Raji (cell line): ENCODE results near the gene ZBTB49.

ENCODE experiments used
- POLR2A ChIP-seq: IDR thresholded peaks from 2 replicates; pipeline ENCODE4 v1.6.1; 2011; ENCODE audit warnings: low read depth, low read length, control low read depth; ENCODE audit not compliant: insufficient read depth

The ZBTB49 gene

DNA sequence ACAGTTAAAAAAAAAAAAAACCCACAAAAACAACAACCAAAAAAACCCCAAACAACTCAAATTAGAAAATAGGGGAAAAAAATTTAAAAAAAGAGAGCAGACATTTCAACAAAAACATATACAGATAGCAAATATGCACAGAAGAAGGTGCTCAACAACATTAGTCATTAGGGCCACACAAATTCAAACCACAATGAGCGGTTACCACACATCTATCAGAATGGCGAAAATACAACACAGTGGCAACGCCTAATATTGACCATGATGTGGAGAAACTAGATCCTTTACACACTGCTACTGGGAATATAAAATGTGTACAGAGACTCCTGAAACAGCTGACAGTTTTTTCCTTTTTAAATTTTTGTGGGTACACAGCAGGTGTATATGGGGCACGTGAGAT is 19.5 kb upstream of the ZBTB49 start:
- TF ChIP-seq POLR2A = no peak

DNA sequence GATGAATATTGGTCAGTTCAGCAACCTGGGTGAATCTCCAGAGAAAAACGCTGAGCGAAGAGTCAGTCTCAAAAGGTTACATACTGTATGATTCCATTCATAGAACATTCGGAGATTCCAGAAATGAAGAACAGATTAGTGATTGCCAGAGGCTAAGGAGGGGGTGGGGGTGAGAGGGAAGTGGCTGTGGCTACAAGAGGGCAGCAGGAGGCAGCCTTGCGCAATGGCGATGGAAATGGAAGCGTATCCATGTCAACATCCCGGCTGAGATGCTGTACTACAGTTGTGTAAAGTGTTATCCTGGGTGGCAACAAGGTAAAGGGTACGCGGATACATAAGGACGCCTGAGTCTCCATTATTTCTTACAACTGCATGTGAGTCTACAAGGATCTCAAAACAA is 18.1 kb upstream of the ZBTB49 start:
- no peak for TF ChIP-seq POLR2A

DNA sequence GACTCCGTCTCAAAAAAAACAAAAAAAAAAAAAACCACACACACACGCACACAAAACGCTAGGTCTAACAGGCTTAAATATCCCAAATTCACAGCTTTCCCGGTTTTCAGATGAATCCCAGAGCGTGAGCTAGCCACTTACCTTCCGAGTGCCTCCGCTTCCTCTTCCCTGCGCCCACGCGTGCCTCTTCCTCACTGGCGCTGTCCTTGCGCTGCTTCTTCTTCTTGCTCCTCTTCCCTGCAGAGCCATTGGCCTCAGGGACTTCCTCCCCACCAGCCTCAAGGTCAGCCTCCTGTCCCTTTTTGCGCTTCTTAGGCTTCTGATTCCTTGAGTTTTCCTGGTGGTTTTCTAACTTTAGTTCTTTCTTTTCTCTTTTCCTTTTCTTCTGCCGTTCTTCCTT is 15.8 kb upstream of the ZBTB49 start:
- TF ChIP-seq POLR2A = no peak

- no peak for TF ChIP-seq POLR2A
Measured at GRCh38 chr4:4277531-4277930, 12.5 kb upstream of the ZBTB49 start.

GRCh38 chr4:4281787-4282186 is 8.3 kb upstream of the ZBTB49 start:
- TF ChIP-seq POLR2A = no peak

GRCh38 chr4:4284827-4285618 is 5.0 kb upstream of the ZBTB49 start:
- TF ChIP-seq POLR2A = no peak

GRCh38 chr4:4288098-4288497 is 2.0 kb upstream of the ZBTB49 start:
- TF ChIP-seq POLR2A = no peak

DNA sequence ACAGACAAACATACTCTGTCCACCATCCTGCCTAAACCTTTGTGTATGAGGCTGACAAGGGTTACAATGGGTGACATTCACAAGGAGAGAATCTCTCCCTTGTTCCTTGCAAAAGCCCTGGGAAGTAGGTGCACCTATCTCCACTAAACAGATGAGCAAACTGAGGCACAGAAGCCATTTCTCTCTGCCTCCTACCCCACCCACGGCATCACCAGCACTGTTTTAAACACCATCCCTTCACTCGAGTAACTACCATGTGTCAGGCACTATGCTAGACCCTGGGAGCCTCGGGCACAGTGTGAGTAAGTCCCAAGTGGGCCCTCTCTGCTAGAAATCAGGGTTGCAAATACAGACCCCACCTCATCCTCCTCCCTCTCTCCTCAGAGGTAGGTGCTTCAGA is 996 bp upstream of the ZBTB49 start:
- no peak for TF ChIP-seq POLR2A

GRCh38 chr4:4289597-4289940 is 482 bp upstream of the ZBTB49 start:
- no peak for TF ChIP-seq POLR2A

- no peak for TF ChIP-seq POLR2A
Measured at GRCh38 chr4:4293279-4293678, 3.2 kb downstream of the ZBTB49 start.

DNA sequence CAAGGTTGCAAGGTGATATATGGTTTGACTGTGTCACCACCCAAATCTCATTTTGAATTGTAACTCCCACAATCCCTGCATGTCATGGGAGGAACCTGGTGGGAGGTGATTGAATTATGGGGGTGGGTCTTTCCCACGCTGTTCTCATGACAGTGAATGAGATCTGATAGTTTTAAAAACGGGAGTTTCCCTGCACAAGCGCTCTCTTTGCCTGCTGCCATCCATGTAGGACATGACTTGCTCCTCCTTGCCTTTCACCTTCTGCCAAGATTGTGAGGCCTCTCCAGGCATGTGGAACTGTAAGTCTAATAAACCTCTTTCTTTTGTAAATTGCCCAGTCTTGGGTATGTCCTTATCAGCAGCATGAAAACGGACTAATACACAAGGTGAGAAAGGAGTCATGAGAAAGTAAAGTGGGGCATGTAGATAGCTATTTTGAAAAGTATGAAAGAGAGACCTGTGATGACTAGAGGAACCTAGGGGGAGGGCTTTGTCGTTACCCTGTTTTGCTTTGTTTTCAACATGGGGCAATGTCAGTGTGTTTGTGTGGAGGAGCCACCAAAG is 6.3 kb downstream of the ZBTB49 start:
- TF ChIP-seq POLR2A = no peak

DNA sequence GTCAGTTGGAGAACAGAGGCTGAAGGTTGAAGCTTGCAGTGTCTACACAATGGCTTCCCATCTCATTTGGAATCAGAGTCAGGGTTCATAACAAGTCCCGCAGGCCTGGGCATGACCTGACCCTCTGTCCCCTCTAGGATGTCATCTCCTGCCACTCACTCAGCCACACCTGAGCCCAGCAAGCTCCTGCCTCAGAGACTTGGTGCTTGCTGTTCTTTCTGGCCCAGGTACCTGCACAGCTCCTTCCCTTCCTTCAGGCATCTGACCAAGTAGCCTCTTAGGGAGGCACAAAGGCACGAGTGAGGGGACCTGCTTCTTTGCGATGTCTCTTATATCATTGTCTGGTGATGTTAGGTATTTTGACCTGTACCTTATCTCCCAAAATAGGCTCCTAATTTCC is 9.0 kb downstream of the ZBTB49 start:
- no peak for TF ChIP-seq POLR2A

DNA sequence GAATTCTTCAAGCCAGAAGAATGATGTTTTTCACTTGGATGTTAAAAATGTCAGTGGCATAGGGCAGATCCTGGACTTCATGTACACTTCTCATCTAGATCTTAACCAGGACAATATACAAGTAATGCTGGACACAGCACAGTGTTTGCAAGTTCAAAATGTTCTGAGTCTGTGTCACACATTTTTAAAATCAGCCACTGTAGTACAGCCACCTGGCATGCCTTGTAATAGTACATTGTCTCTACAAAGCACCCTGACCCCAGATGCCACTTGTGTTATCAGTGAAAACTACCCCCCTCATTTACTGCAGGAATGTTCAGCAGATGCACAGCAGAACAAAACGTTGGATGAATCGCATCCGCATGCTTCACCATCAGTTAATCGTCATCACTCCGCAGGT is 11.9 kb downstream of the ZBTB49 start:
- TF ChIP-seq POLR2A = no peak

GRCh38 chr4:4302416-4302815 is 12.4 kb downstream of the ZBTB49 start:
- no peak for TF ChIP-seq POLR2A

GRCh38 chr4:4306920-4307319 is 16.9 kb downstream of the ZBTB49 start:
- no peak for TF ChIP-seq POLR2A

DNA sequence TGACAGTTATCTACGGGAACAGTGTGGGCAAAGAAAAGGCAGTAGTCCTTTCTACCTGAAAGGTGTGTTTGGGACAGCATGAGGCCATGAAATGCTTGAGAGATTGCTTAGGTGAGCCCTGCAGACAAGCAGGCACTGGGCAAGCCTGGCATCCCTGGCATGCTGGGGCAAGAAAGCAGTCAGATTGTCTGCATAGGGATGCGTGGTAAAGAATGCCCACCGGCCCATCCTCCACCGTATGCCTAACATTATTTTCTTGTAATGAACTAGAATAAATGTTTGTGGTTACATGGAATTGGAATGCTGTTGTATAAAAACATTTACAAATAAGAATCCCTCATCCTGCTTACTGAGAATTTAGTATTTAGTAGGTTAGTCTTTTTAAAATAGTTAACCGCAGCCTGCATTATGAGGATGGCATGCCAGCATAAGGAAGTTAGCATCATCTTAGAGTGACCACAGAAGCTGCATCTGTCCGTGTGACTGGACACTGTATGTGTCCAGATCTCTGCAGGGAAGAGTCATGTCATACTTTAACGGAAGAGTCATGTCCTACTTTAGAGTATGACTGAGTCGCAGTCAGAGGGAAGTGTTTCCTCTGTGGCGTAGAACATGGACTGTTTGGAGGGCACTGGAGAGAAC is 18.9 kb downstream of the ZBTB49 start:
- TF ChIP-seq POLR2A = no peak

DNA sequence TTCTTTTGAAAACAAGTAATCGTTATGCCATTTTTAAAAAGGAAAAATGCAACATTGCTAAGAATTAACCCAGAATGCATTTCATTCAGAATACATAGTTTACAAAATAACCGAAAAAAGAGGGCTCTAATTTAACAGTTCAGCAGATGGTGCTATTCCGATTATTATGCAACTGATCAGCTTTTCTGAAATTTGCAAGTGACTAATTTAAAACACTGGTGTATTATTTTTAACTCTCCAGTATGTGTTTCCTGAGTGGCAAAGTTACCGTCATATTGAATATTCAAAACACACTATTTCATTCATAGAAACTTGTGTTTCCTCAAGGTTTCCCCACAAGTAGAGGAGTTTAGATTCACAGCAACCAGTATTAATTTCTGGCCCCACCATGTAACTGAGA is 21.1 kb downstream of the ZBTB49 start:
- no peak for TF ChIP-seq POLR2A

GRCh38 chr4:4315461-4316149 is 25.6 kb downstream of the ZBTB49 start:
- TF ChIP-seq POLR2A = no peak
